ENCODE measurements around the gene C8G. TPM values are rescaled to one million over a fixed set of nuclear protein-coding genes. Genes with fewer than 3 reads are reported as not detected.

The C8G gene
- total and polyA plus RNA-seq, 2 of the 13 experiments (the other 11 are each of a cell fraction or from before 2014, with no cell fraction given): 4.9 to 12.8 TPM

- TF ChIP-seq PHF5A (CRISPR knock-in tag; IDR thresholded peaks at IDR 0.05; ENCODE audit: low read depth, unreplicated experiment): no peak
These were observed 18.3 kb downstream of the C8G start (continued) for GRCh38 chr9:136963341-136963740.

- no peaks in the 10 kb centered on the region for H3K79me2 ChIP-seq (ENCODE audit: insufficient read depth, low read length)
- TF ChIP-seq ZNF318 (CRISPR knock-in tag; IDR thresholded peaks at IDR 0.05) (no peak), SIX4 (CRISPR knock-in tag; IDR thresholded peaks at IDR 0.05) (no peak), GPN1 (CRISPR knock-in tag; IDR thresholded peaks at IDR 0.05; ENCODE audit: borderline replicate concordance) (no peak), HNF1B (CRISPR knock-in tag; IDR thresholded peaks at IDR 0.05) (no peak), NFATC3 (CRISPR knock-in tag; IDR thresholded peaks at IDR 0.05) (no peak), ATM (IDR thresholded peaks at IDR 0.05; ENCODE audit: borderline replicate concordance) (no peak), JUNB (CRISPR knock-in tag; IDR thresholded peaks at IDR 0.05; ENCODE audit: borderline replicate concordance) (no peak), ZFAT (CRISPR knock-in tag; conservative IDR thresholded peaks at IDR 0.05) (no peak)
- no peaks in the 10 kb centered on the region for H4K20me1 ChIP-seq (ENCODE audit: insufficient read depth, low read length)
- POLR2A ChIA-PET: no interaction called here
- no peak overlapping the region for H2AFZ ChIP-seq (ENCODE audit: low read length)
- intact Hi-C loops (cut with micrococcal nuclease; ENCODE audit: unreplicated experiment): no loop called here
- no peak overlapping the region for H3K27ac ChIP-seq (ENCODE audit: extremely low read length, insufficient read depth, low read length)
- DNase-seq (ENCODE audit: low spot score) (no peak), FAIRE-seq (no peak), ATAC-seq (no peak)
- in situ Hi-C loops (cut with HindIII; ENCODE audit: extremely low pct_ligation_motif_present, low pct_unique_long_range_greater_than_20kb): no loop called here
- H3K4me2 ChIP-seq (ENCODE audit: low read depth, low read length): no peak overlapping the region
- no peaks in the 10 kb centered on the region for H3K9me3 ChIP-seq (ENCODE audit: low read length)
- CTCF ChIA-PET (ENCODE audit: low intra/inter-chr PET ratio, low total read pairs): no interaction called here
- no peaks in the 10 kb centered on the region for H3K36me3 ChIP-seq (replicated peaks in 1 of 2; ENCODE audit: control insufficient read depth in 1 of 2, insufficient read depth in 2 of 2, low read length in 2 of 2)
- H3K4me1 ChIP-seq (ENCODE audit: insufficient read depth, low read length): peaks cover 25% of the 10 kb centered on the region
- H3K4me3 ChIP-seq (replicated peaks in 1 of 3; ENCODE audit: insufficient read depth in 1 of 3, low read depth in 2 of 3, low read length in 3 of 3): no peak overlapping the region
- H3K27me3 ChIP-seq (ENCODE audit: control insufficient read depth in 1 of 2, insufficient read depth in 2 of 2, low read length in 2 of 2): peaks cover 15 to 52% of the 10 kb centered on the region in 2 experiments
- no peak overlapping the region for H3K9ac ChIP-seq (ENCODE audit: insufficient read depth, low read depth, low read length)
- BruUV-seq (replicated peaks): no TSS peak
- 67% methylated on average over 7 of the region's 12 CpGs for WGBS (ENCODE audit: low lambda C conversion rate)
These were observed 18.7 kb downstream of the C8G start for GRCh38 chr9:136963751-136964150.
